Uterus (tissue), 4 donors: ENCODE measurements around the gene ABI3BP. TPM values are rescaled to one million over a fixed set of nuclear protein-coding genes. Genes with fewer than 3 reads are reported as not detected.

Source experiments
- DNase-seq, 2 donors: peaks; one replicate each; pipeline ENCODE4 v3.0.0-alpha.2; 2019 to 2020
- H3K27ac ChIP-seq, 2 donors: fragments of 200-600 bp; sonication (generic); 1 replicate in 1 of 2; 2 replicates in 1 of 2; pipeline ENCODE4 v1.5.1; 2016 to 2018
- H3K27me3 ChIP-seq, 2 donors: fragments of 200-600 bp; sonication (generic); one replicate each; pipeline ENCODE4 v1.5.1; 2018 to 2019; ENCODE audit warnings: control low read depth in 1 of 2
- H3K36me3 ChIP-seq, 2 donors: fragments of 200-600 bp; sonication (generic); one replicate each; pipeline ENCODE4 v1.5.1; 2019; ENCODE audit warnings: control low read depth in 1 of 2
- H3K4me1 ChIP-seq, 2 donors: fragments of 200-600 bp; sonication (generic); one replicate each; pipeline ENCODE4 v1.5.1; 2018 to 2019; ENCODE audit warnings: control low read depth in 1 of 2
- H3K4me3 ChIP-seq, 2 donors: fragments of 200-600 bp; sonication (generic); 1 replicate in 1 of 2; 2 replicates in 1 of 2; pipeline ENCODE4 v1.5.1; 2018 to 2019; ENCODE audit warnings: mild to moderate bottlenecking in 1 of 2
- H3K9me3 ChIP-seq, 2 donors: fragments of 200-600 bp; sonication (generic); one replicate each; pipeline ENCODE4 v1.5.1; 2019; ENCODE audit warnings: control low read depth in 1 of 2
- CTCF ChIP-seq, 4 experiments: fragments of 200-600 bp in 2 of 4; fragments of 450-650 bp in 2 of 4; sonication (generic) in 2 of 4; IDR thresholded peaks; one replicate each; pipeline ENCODE4 v1.5.1; 2016 to 2019; ENCODE audit warnings: antibody characterized with exemption in 4 of 4, mild to moderate bottlenecking in 2 of 4, moderate library complexity in 1 of 4
- POLR2A ChIP-seq, 2 donors: fragments of 450-650 bp; IDR thresholded peaks; one replicate each; pipeline ENCODE4 v1.6.1; 2016; ENCODE audit warnings: antibody characterized with exemption in 2 of 2, mild to moderate bottlenecking in 1 of 2, moderate library complexity in 1 of 2
- intact Hi-C: fragments of 100-400 bp; cut with DNase I; formaldehyde crosslinking; loops from one replicate; pipeline ENCODE4 v1.15.1; 2023; ENCODE audit warnings: low total_unique reads
- total RNA-seq, 4 donors: library from RNA; depleted of rRNA in 3 of 4; stranded (reverse); fragments of >200 nt in 3 of 4; gene quantifications; one replicate each; pipeline versions ENCODE4 v1.1.0 to v1.2.4, GENCODE V29; 2014 to 2023
- donor health status: DM: yes; HTN: yes; CAD: no.

Gene ABI3BP
- total RNA-seq, 4 donors from 2014 or later = 38.8 to 156 (median 89.2) TPM

GRCh38 chr3:100893108-100893507, 100.1 kb downstream of the ABI3BP start:
- H3K4me1 ChIP-seq = no peaks in the 10 kb centered on the region
- no peak for DNase-seq
- no peaks in the 10 kb centered on the region for H3K36me3 ChIP-seq
- H3K9me3 ChIP-seq = no peaks in the 10 kb centered on the region
- intact Hi-C loops = no loop called here
- H3K27ac ChIP-seq = no peak overlapping the region
- no peak for TF ChIP-seq CTCF (IDR thresholded peaks at IDR 0.05)
- TF ChIP-seq POLR2A (IDR thresholded peaks at IDR 0.05) = no peak
- no peaks in the 10 kb centered on the region for H3K27me3 ChIP-seq
- no peak overlapping the region for H3K4me3 ChIP-seq

GRCh38 chr3:100891827-100892226, 101.4 kb downstream of the ABI3BP start:
- no peak overlapping the region for H3K4me3 ChIP-seq
- no peaks in the 10 kb centered on the region for H3K36me3 ChIP-seq
- H3K27ac ChIP-seq = no peak overlapping the region
- no peak for TF ChIP-seq POLR2A (IDR thresholded peaks at IDR 0.05)
- TF ChIP-seq CTCF (IDR thresholded peaks at IDR 0.05) = no peak
- H3K27me3 ChIP-seq = no peaks in the 10 kb centered on the region
- H3K4me1 ChIP-seq = no peaks in the 10 kb centered on the region
- no peaks in the 10 kb centered on the region for H3K9me3 ChIP-seq
- intact Hi-C loops = no loop called here
- no peak for DNase-seq

GRCh38 chr3:100891033-100891432, 102.2 kb downstream of the ABI3BP start:
- Histone ChIP-seq H3K9me3 (no peaks in the 10 kb centered on the region), H3K4me3 (no peak overlapping the region), H3K27me3 (no peaks in the 10 kb centered on the region), H3K36me3 (no peaks in the 10 kb centered on the region), H3K4me1 (no peaks in the 10 kb centered on the region), H3K27ac (no peak overlapping the region)
- no peak for DNase-seq
- intact Hi-C loops = no loop called here
- no peak for TF ChIP-seq CTCF (IDR thresholded peaks at IDR 0.05)
- no peak for TF ChIP-seq POLR2A (IDR thresholded peaks at IDR 0.05)

GRCh38 chr3:100888881-100889280, 104.3 kb downstream of the ABI3BP start:
- no peak for DNase-seq
- intact Hi-C loops = no loop called here
- H3K36me3 ChIP-seq = no peaks in the 10 kb centered on the region
- TF ChIP-seq POLR2A (IDR thresholded peaks at IDR 0.05) (no peak), CTCF (IDR thresholded peaks at IDR 0.05) (no peak)
- H3K27ac ChIP-seq = no peak overlapping the region
- H3K27me3 ChIP-seq = no peaks in the 10 kb centered on the region
- no peaks in the 10 kb centered on the region for H3K9me3 ChIP-seq
- H3K4me1 ChIP-seq = no peaks in the 10 kb centered on the region
- H3K4me3 ChIP-seq = no peak overlapping the region

GRCh38 chr3:100882571-100882984, 110.6 kb downstream of the ABI3BP start:
- intact Hi-C loops = no loop called here
- no peaks in the 10 kb centered on the region for H3K27me3 ChIP-seq
- H3K36me3 ChIP-seq = no peaks in the 10 kb centered on the region
- no peak overlapping the region for H3K27ac ChIP-seq
- no peak for TF ChIP-seq POLR2A (IDR thresholded peaks at IDR 0.05)
- TF ChIP-seq CTCF (IDR thresholded peaks at IDR 0.05) = no peak
- DNase-seq = no peak
- H3K4me1 ChIP-seq = no peaks in the 10 kb centered on the region
- no peak overlapping the region for H3K4me3 ChIP-seq
- no peaks in the 10 kb centered on the region for H3K9me3 ChIP-seq
